Fibroblast of pulmonary artery (primary cell): ENCODE results near the gene PROK2.

ENCODE experiments used
- DNase-seq: peaks from one replicate; pipeline ENCODE4 v3.0.0-alpha.2; 2010; ENCODE audit warnings: low read depth
- H3K4me3 ChIP-seq: replicated peaks from 2 replicates; pipeline ENCODE4 v1.5.1; 2011; ENCODE audit warnings: low read depth, mild to moderate bottlenecking, control low read depth, low read length, moderate library complexity
- TF ChIP-seq, protein P1 (sequence below): IDR thresholded peaks from 2 replicates; pipeline ENCODE4 v1.5.1; 2011; ENCODE audit warnings: mild to moderate bottlenecking, control low read depth, low read length, inconsistent platforms; ENCODE audit errors: missing control alignments

The PROK2 gene

GRCh38 chr3:71815340-71816067 is 30.6 kb upstream of the PROK2 start:
- no peak overlapping the region for H3K4me3 ChIP-seq
- no peak for DNase-seq
- TF ChIP-seq, protein P1, sequence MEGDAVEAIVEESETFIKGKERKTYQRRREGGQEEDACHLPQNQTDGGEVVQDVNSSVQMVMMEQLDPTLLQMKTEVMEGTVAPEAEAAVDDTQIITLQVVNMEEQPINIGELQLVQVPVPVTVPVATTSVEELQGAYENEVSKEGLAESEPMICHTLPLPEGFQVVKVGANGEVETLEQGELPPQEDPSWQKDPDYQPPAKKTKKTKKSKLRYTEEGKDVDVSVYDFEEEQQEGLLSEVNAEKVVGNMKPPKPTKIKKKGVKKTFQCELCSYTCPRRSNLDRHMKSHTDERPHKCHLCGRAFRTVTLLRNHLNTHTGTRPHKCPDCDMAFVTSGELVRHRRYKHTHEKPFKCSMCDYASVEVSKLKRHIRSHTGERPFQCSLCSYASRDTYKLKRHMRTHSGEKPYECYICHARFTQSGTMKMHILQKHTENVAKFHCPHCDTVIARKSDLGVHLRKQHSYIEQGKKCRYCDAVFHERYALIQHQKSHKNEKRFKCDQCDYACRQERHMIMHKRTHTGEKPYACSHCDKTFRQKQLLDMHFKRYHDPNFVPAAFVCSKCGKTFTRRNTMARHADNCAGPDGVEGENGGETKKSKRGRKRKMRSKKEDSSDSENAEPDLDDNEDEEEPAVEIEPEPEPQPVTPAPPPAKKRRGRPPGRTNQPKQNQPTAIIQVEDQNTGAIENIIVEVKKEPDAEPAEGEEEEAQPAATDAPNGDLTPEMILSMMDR, result no peak

DNA sequence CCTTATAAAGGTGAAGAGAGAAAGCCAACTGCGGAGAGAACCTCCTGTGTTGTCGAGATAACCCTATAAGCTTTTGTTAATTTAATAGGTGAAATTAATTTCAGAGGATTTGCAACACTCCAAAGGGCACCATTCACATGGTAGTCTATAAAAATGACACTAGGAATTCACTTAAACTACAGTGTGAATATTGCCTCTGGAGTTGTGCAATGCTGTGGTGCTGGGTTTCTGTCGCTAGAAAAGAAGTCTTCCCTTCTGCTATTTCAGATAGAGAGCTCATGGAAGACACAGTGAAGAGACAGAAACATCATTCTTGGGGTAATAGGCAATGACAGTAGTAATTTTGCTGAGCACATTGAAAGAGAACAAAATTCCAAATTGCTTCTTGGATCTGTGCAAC is 28.8 kb upstream of the PROK2 start:
- no peak overlapping the region for H3K4me3 ChIP-seq
- no peak for DNase-seq
- TF ChIP-seq, protein P1, result no peak

DNA sequence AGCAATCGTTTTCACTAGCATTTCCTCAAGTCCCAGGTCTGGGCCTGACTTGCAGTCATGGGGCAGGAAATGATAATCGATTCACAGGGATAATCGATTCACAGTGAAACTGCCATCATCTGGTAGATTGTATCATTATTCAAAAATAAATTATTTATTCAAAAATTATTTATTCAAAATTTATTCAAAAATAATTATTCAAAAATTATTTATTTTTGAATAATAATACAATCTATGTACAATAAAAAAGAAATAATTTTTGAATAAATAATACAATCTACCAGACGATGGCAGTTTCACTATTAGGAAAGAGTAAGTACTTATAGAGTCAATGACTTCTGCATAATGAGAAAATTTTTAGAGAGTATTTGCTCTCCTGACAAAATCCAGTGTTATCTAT is 28.1 kb upstream of the PROK2 start:
- H3K4me3 ChIP-seq, result no peak overlapping the region
- TF ChIP-seq, protein P1, result no peak
- no peak for DNase-seq

- TF ChIP-seq, protein P1, result no peak
- DNase-seq, result no peak
- no peak overlapping the region for H3K4me3 ChIP-seq
Measured at GRCh38 chr3:71810056-71810455, 25.1 kb upstream of the PROK2 start.

DNA sequence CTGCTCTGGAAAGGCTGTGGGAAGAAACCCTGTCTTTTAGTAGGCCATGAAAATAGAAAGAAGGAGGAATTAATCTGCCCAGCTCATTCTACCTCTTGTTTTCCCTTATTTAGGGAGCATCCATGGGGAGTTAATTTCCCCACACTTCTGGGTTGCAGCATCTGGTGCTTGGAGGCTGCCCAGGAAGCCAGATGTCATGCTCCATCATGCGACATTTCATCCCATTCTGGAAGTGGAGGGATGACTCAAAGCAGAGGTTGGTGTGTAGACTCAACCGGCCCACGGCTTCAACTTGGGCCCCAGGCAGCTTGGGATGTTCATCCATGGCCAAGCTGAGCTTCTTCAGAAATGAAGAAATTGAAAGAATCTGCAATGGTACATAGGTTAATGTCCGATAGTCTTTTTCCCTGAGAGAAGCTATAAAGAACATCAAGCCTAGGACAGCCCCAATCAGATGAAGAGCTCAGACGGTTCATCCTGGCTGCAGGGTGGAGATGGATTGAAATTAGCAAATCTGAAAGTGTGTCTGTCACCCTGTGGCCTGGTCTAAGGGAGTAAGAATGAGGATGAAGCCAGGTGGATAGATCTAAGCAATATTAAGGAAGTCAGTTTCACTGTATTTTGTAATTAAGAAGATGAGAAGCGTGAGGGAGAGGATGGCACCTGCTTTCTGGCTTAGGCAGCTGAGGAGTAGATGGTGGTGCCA is 24.5 kb upstream of the PROK2 start:
- TF ChIP-seq, protein P1, result no peak
- no peak overlapping the region for H3K4me3 ChIP-seq
- DNase-seq, result no peak

DNA sequence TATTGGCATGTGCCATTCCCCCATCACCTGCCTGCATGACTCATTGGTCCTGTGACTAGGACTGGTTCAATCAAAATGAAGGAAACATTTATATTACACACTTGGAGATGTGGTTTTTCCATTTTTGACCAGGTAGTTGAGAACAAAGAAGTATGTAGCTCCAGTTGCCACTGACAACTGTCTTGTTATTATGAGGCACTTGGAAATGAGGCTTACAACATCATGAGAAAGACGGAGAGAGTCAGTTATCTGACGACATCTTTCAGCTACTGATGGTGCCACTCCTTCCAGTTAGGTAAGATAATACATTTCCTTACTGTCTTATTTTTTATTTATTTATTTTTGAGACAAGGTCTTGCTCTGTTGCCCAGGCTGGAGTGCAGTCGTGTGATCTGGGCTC is 21.8 kb upstream of the PROK2 start:
- TF ChIP-seq, protein P1, result no peak
- DNase-seq, result no peak
- no peak overlapping the region for H3K4me3 ChIP-seq
